OCI-LY7 (cell line): ENCODE data around the gene UBTF.

ENCODE experiments used
- CTCF ChIP-seq: fragments of 200-600 bp; sonication (generic); conservative IDR thresholded peaks from 2 replicates; pipeline ENCODE4 v1.5.1; 2014; ENCODE audit warnings: mild to moderate bottlenecking, antibody characterized with exemption, low read length, moderate library complexity, mixed read lengths
- EZH2phosphoT487 ChIP-seq: fragments of 200-600 bp; sonication (generic); IDR thresholded peaks from 2 replicates; pipeline ENCODE4 v1.6.1; 2018; ENCODE audit warnings: low read depth, borderline replicate concordance, mild to moderate bottlenecking, mixed run types, antibody characterized with exemption, low read length, moderate library complexity, mixed read lengths

- TF ChIP-seq CTCF (no peak), EZH2phosphoT487 (no peak)
Measured at GRCh38 chr17:44207743-44208142, 11.7 kb downstream of the UBTF start.
